ENCODE measurements around the gene SEMA4D. TPM values are rescaled to one million over a fixed set of nuclear protein-coding genes. Genes with fewer than 3 reads are reported as not detected.

Gene SEMA4D
- total RNA-seq, 1 experiment from 2014 or later, result 48.4 TPM

- Histone ChIP-seq H3K9me2 (ENCODE audit: insufficient read depth) (no peaks in the 10 kb centered on the region), H3F3A (ENCODE audit: insufficient read depth, low read depth) (no peaks in the 10 kb centered on the region), H3K27ac (no peak overlapping the region), H3K4me1 (replicated peaks; ENCODE audit: insufficient read depth) (peaks cover 12% of the 10 kb centered on the region), H3K9me3 (ENCODE audit: insufficient read depth, low read depth) (no peaks in the 10 kb centered on the region), H3K4me2 (no peak overlapping the region), H3K4me3 (no peak overlapping the region), H3K27me3 (ENCODE audit: insufficient read depth, low read depth) (no peaks in the 10 kb centered on the region), H4K20me1 (ENCODE audit: insufficient read depth) (peaks cover 8% of the 10 kb centered on the region), H3K36me3 (ENCODE audit: low read depth) (no peaks in the 10 kb centered on the region), H3K79me2 (ENCODE audit: low read depth) (no peaks in the 10 kb centered on the region), H2AFZ (no peak overlapping the region)
- no peak for DNase-seq
- ChIA-PET POLR2A (ENCODE audit: unreplicated experiment) (no interaction called here), CTCF (no interaction called here)
- BruUV-seq (replicated peaks), result no TSS peak
- TF ChIP-seq EZH2 (IDR thresholded peaks at IDR 0.05; ENCODE audit: low read depth) (no peak), CTCF (conservative IDR thresholded peaks at IDR 0.05) (no peak)
- intact Hi-C loops (cut with micrococcal nuclease; ENCODE audit: unreplicated experiment), result loop anchor here (5.0 to 10.0 kb wide), 2 partner anchors 59 to 87 kb away; partner anchors contain the start of gene SEMA4D
Measured at GRCh38 chr9:89438194-89438593, 59.7 kb downstream of the SEMA4D start.

GRCh38 chr9:89437772-89438171 lies 60.1 kb downstream of the SEMA4D start:
- BruUV-seq (replicated peaks), result no TSS peak
- Histone ChIP-seq H3K4me1 (replicated peaks; ENCODE audit: insufficient read depth) (peaks cover 12% of the 10 kb centered on the region), H3K27ac (no peak overlapping the region), H3K36me3 (ENCODE audit: low read depth) (no peaks in the 10 kb centered on the region), H3K79me2 (ENCODE audit: low read depth) (no peaks in the 10 kb centered on the region), H3K4me3 (no peak overlapping the region), H3K9me2 (ENCODE audit: insufficient read depth) (no peaks in the 10 kb centered on the region), H3K9me3 (ENCODE audit: insufficient read depth, low read depth) (no peaks in the 10 kb centered on the region), H3K27me3 (ENCODE audit: insufficient read depth, low read depth) (no peaks in the 10 kb centered on the region), H3F3A (ENCODE audit: insufficient read depth, low read depth) (no peaks in the 10 kb centered on the region), H3K4me2 (no peak overlapping the region), H2AFZ (no peak overlapping the region), H4K20me1 (ENCODE audit: insufficient read depth) (peaks cover 8% of the 10 kb centered on the region)
- CTCF ChIA-PET, result no interaction called here
- POLR2A ChIA-PET (ENCODE audit: unreplicated experiment), result no interaction called here
- intact Hi-C loops (cut with micrococcal nuclease; ENCODE audit: unreplicated experiment), result loop anchor here (5.0 to 10.0 kb wide), 2 partner anchors 60 to 87 kb away; partner anchors contain the start of gene SEMA4D
- no peak for DNase-seq
- TF ChIP-seq EZH2 (IDR thresholded peaks at IDR 0.05; ENCODE audit: low read depth) (no peak), CTCF (conservative IDR thresholded peaks at IDR 0.05) (no peak)

GRCh38 chr9:89436963-89437625 lies 60.8 kb downstream of the SEMA4D start:
- no peak for DNase-seq
- peaks cover 8% of the 10 kb centered on the region for H4K20me1 ChIP-seq (ENCODE audit: insufficient read depth)
- intact Hi-C loops (cut with micrococcal nuclease; ENCODE audit: unreplicated experiment), result loop anchor here (5.0 to 10.0 kb wide), 2 partner anchors 60 to 88 kb away; partner anchors contain the start of gene SEMA4D
- H3K9me3 ChIP-seq (ENCODE audit: insufficient read depth, low read depth), result no peaks in the 10 kb centered on the region
- H3K4me3 ChIP-seq, result no peak overlapping the region
- H2AFZ ChIP-seq, result no peak overlapping the region
- no TSS peak for BruUV-seq (replicated peaks)
- peaks cover 12% of the 10 kb centered on the region for H3K4me1 ChIP-seq (replicated peaks; ENCODE audit: insufficient read depth)
- ChIA-PET CTCF (no interaction called here), POLR2A (ENCODE audit: unreplicated experiment) (no interaction called here)
- no peaks in the 10 kb centered on the region for H3K79me2 ChIP-seq (ENCODE audit: low read depth)
- H3F3A ChIP-seq (ENCODE audit: insufficient read depth, low read depth), result no peaks in the 10 kb centered on the region
- no peaks in the 10 kb centered on the region for H3K27me3 ChIP-seq (ENCODE audit: insufficient read depth, low read depth)
- no peak overlapping the region for H3K4me2 ChIP-seq
- no peak for TF ChIP-seq CTCF (conservative IDR thresholded peaks at IDR 0.05)
- TF ChIP-seq EZH2 (IDR thresholded peaks at IDR 0.05; ENCODE audit: low read depth), result no peak
- no peaks in the 10 kb centered on the region for H3K9me2 ChIP-seq (ENCODE audit: insufficient read depth)
- no peaks in the 10 kb centered on the region for H3K36me3 ChIP-seq (ENCODE audit: low read depth)
- no peak overlapping the region for H3K27ac ChIP-seq

Data from PC-9 (cell line).